Glomerular visceral epithelial cell (primary cell): Measurements from ENCODE around the gene MED13.
"Not testable (repeated sequence)": the region's sequence is repeated elsewhere in the genome, so short reads cannot be mapped to it uniquely, and the experiment has no call there.

Source experiments
- DNase-seq: peaks from one replicate; pipeline ENCODE4 v3.0.0-alpha.2; 2016; ENCODE audit errors: extremely low spot score

MED13 gene

DNA sequence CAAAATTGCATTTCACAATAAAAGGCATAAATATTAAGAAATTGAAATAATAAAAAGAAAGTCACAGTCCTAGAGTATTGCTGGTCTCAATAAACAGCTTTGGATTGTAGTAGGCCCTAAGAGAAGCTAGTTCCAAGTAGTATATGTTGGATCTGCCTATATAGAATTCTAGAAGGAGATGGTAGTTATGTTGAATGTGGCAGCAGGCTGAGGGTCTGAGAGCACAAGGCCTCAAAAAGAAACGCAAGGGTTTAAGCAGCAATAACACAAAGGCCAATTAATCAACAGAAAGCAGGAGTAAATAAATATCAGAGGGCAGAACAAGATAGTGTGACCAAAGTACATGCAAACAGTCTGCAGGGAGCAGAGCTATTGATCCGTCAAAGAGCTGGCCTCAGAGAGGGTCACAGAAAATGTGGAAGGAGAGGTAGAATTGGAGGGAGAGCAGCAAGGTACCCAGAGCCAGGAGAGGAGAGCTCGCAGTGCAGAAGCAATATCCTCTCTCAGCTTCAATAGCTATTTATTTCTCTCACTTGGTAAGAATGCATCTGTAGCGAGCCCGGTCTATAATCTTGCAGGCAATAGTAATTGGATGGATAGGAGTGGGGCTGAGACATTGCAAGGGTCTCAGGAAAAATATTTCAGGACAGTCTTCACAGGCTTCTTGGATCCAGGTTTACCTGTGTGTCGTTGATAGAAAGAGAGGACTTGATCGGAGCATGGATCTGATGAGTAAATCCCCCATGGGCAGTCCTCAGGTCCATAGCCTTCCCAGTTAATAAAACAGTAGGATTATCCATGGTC lies 25.1 kb upstream of the MED13 start:
- DNase-seq = no peak

DNA sequence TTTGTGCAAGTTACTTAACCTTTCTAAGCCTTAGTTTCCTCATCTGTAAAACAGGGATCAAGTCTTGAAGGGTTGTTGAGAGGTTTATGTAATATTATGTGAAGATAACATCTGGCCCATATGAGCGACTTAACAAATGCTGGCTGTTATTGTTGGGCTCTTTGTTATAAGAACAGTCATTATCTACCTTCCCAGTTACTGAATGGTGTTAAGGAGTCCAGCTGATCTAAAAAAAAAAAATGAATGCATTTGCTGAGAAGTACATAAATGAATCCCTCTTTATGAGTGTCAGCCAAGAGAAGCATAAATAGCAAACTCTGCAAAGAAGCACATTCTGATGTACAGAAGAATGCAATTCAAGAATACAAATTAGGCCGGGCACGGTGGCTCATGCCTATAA lies 24.3 kb upstream of the MED13 start:
- no peak for DNase-seq

DNA sequence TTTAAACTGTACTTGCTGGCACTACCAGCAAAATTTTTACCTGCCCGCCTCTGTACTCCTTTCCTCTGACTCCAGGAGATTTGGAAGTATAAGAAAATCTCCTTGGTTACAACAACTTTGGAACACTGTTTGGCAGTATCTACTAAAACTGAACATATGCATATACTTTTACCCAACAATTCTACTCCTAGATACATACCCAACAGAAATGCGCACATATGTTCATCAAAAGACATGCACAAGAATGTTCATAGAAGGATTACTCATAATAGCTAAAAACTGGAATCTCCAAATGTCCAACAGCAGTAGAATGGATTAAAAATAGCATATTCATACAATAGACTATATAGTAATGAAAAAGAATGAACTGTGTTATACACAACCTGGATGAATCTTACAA lies 21.7 kb upstream of the MED13 start:
- DNase-seq = no peak

DNA sequence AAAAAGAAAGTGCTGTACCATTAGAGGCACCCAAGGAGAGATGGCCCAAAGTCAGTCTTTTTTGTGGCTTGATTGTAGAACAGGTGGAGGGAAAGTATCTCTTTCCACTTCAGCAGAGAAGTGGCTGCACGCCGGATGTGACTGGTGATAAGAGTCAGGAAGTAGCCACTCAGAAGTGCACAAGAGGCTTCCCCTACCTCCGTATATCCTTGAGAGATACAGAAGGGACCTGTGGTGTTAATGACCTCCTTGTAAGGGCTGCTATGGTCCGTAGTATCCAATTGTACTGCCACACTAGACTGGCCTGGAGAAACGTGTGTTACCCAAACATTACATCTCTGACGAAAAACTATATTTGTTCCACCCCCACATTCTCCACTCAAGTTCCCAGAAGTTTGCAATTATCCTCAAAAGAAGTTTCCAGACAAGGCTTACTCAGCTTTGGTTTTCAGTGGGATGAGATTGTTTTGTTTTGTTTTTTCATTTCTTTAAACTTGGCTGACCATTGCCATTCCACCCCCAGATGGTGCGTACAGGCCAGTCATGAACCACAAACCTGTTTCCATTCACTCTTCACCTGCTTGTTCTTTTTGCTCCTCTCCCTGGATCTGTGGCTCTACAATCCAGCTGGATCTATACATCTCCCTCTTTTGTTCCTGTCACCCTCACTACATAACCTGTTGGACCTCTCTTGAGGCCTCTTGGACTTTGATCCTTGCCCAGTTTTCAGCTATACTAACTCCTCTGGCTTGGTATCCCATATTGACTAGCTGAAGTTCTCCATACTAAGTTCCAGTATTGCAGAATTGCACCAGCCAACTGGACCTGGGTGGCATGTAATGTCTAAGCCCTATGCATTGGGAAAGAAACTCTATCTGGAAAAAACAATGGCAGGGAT lies 20.7 kb upstream of the MED13 start:
- no peak for DNase-seq

DNA sequence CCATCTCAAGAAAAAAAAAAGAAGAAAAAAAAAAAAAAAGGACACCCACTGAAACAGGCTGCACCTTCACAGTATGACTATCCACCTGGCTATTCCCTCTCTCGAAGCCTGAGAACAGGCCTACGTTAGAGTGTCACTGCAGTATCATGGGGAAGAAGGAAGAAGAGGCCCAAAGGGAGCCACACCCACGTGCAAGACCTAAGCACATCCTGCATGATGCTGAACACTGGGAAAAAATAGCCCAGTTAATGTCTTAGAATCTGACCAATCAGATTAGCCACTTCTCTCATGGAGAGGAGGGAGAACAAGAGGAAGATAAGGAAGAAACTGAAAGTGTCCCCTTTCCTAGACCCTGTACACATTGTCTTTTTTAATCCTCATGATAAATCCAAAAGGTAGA lies 19.5 kb upstream of the MED13 start:
- DNase-seq = no peak

DNA sequence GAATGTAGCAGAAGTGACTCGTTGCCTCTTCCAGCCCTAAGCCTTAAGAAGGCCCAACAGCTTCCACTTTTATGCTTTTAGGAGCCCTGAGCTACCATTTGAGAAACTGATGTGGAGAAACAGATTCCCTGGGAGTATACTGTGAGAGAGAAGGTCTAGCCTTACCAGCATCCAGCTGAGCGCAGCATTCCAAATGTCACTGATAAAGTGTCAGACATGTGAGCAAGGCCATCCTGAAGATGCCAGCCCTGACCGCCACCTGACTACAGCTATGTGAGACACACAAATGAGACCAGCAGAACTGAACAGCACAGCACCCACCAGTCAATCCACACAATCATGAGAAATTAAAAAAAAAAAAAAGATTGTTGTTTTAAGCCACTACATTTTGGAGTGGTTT lies 18.6 kb upstream of the MED13 start:
- no peak for DNase-seq

DNA sequence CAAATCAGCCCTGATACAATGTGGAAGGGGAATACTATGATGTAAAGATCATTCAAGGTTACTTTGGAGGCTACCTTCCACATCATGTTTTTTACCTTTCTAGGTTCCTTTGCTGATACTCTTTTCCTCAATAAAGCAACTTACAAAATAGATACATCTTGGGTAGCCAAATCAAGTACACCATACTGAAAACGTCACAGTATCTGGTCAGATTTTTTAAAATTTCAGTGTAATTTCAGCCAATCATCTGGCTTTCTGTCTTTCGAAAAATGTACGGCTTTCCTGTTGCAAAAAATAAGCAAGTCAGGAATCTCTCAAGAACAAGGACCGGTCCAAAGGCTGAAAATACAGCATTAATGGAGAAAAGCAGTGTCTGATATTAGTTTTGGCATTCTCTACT lies 15.6 kb upstream of the MED13 start:
- DNase-seq = no peak

DNA sequence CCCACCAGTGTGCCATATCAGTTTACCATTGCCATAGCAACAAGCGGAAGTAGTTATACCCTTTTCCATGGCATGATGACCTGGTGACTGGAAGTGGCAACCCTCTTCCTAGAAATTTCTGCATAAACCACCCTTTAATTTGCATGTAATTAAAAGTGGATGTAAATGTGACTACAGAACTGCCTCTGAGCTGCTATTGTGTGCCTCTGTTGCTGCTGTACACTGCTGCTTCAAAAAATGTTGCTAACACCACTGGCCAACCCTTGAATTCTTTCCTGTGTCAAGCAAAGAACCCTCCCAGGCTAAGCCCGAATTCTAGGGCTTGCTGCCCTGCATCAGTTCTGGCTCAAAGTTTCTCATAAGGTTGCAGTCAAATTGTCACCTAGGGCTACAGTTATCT lies 12.9 kb upstream of the MED13 start:
- no peak for DNase-seq

DNA sequence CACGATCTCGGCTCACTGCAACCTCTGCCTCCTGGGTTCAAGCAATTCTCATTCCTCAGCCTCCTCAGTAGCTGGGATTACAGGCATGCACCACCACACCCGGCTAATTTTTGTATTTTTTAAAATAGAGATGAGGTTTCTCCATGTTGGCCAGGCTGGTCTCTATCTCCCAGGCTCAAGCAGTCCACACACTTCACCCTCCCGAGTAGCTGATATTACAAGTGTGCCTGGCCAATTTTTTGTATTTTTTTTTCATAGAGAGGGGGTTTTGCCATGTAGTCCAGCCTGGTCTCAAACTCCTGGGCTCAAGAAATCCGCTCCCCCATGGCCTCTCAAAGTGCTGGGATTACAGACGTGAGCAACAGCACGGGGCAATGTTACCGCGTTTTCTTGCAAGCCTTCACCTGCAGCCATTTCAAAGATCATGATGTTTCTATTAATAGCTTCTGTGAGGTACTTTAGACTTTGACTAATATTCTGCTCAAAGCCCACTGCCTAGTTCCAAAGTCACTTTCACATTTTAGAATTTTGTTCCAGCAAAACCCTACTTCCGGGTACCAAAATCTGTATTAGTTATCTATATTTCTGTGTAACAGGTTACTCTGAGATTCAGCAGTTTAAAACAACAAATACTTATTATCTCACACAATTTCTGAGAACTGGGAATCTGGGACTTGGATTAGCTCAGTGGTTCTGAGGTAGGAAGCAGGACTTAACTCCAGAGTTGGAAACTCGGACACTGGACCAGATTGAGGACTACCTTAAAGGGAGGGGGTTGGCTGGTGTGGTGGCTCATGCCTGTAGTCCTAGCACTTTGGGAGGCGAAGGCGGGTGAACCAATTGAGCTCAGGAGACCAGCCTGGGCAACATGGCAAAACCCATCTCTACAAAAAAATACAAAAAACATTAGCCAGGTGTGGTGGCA lies 12.0 kb upstream of the MED13 start:
- DNase-seq = no peak

DNA sequence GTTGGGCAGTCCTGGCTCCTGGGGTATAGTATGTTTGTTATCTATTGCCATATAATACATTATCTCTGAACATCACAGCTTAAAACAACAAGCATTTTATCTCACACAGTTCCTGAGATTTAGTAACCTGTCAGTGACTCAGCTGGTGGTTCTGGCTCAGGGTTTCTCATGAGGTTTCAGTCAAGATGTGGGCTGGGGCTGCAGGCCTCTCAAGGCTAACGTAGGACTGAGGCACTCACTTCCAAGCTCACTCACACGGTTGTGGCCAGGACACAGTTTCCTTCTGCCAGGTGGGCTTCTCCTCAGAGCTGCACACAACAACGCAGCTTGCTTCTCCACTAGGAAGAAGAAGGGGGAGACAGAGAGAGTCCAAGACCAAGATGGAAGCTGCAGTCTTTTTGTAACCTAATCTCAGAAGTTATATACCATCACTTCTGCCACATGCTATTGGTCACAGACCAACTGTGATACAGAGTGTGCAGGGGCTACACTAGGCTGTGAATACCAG lies 10.3 kb upstream of the MED13 start:
- peak; percentile 13 for DNase-seq

DNA sequence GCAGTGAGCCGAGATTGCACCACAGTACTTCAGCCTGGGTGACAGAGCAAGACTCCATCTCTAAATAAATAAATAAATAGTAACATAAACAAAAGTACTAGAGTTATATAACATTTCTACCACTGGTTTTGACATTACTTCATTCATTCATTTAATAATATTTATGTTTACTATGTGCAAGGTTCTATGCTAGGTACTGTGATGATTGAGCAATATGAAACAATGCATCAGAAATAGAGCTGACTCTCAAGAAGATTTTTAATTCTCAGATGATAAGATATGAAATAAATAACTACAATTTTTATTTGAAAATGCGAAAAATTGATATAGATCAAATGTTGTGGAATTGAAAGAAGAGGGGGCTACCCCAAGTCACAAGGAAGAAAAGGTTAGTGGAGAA lies 8.9 kb upstream of the MED13 start:
- no peak for DNase-seq

DNA sequence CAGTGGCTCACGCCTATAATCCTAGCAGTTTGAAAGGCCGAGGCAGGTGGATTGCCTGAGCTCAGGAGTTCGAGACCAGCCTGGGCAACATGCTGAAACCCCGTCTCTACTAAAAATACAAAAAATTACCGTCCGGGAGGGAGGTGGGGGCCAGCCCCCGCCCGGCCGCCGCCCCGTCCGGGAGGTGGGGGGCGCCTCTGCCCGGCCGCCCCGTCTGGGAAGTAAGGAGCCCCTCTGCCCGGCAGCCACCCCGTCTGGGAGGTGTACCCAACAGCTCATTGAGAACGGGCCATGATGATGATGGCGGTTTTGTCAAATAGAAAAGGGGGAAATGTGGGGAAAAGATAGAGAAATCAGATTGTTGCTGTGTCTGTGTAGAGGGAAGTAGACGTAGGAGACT lies 7.8 kb upstream of the MED13 start:
- not testable (repeated sequence) for DNase-seq

DNA sequence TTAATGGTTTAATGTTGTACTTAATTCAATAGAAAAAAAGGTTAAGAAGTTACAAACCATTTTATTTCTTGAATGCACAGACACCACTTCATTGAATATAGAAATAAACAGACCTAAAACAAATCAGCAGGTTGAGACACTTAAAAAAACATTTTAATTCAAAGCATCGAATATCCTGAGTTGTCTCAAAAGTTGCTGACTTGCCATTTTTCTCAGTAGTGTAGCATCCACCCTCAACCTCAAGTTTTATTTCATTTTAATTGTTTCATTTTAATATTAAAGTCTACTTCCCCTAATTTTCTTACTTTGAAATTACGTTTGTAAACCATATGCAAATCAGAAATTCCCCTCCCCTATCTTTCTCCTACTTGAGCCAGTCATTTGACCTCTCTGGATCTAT lies 5.8 kb upstream of the MED13 start:
- no peak for DNase-seq

DNA sequence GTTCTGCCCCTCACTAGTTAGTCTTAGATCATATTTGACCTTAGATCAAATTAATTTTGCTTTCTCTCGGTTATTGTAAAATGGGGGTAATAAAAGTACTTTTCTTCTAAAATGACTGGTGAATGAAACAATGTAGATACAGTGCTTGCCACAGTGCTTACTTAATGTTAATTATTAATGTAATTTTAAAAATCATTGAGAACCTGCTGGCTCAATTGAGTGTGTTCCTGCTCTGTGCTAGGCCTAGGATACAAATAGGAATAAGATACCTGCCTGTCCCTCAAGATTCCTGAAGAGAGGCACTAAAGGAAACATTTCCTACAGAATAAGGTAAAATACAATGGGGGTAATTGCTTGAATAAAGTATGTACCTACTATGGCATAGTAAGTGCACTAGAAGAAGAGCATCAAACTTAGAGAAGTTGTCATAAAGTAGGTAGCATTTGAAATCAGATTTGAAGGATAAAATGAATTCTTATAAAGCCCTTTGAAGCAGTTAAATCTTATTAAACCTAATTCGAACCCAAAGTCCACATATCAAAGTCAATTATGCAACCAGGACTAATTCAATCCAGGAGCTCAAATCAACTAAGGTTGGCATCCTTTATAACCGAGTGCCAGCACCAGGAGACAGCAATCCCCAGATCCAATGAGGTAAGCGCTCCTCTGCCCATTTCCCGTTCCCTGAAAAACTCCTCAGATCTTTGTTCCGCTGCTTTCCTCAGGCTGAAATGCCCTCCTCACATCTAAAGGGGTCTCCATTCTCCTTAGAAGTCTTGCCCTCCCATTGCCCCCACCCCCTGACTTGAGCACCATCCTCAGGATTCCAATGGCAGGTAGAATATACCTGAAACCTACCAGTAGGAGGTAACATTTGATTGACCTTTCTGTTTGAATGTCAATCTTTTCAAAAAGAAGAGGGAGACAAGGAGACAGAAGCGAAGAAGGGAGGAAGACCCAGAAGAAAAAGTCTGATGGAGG lies 2.4 kb upstream of the MED13 start:
- DNase-seq = no peak

DNA sequence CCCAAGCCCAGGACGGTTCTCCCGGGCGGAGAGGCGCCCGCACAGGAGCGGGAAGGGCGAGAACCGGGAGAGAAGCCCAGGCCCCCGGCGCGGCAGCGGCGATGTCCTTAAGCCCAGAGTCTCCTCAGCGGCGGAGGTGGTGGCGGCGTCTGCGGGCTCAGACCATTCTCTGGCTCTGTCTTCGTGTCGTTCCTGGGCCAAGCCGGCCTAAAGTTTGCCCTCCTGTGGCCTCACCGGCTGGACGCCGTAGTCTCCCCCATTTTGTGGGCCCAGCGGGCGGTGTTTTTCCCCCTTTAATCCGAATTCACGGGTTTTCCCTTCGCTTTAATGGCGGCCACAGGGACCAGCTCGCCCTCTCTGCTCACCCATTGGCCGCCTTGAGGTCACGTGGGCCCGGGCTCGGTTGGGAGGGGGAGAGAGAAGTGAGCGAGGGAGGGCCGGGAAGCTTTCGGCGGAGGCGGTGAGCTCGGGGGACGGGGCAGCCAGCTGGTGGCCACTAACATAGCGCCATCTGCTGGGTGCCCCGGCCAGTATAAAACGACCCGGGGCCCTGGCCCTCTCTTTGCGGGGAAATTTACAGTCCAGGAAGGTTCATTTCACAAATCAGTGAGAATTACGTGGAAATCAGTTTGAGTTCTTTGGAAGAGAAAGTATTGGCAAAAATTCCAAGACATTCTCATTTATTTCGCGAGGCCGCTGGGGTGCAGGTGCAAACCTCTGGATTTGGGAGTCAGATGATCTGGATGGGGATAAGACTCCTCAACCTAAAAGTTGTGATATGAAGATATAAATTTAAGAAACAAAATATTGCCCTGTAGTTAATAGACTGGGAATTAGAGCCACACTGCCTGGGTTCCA lies 762 bp upstream of the MED13 start:
- peak; percentile 98 for DNase-seq

DNA sequence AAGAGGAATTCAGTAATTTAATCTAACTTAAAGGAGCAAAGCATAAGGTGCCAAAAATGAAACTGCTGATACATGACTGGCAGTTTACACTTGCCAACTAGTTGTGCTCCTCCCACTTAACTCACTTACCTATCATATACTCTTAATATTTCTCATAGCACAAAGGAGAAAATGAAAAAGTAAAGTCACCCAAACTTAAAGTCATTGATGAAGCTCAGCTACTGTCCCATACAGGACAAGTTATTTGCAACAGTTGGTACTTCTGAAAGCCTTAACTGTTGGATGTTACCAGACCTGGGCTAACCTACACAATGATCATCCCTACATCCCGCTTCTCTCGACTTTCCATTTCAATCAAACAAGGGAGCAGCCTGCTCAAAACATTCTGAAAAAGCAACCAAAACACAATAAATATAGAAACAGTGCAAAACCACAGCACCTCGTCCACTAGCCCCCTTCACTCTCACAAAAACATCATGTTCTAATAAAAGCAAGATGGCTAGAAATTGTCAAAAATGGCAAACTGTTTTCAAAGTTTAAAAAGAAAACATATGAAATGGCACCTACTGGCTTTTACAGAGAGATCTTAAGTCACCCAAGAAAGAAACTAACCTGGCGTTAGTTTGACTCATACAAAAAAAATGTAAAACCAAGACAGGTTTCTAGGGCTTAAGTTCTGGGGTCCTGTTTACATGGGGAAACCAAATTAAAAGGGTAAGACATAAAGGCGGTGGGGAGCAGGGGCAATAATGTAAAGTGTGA lies 868 bp downstream of the MED13 start:
- peak; percentile 9 for DNase-seq

DNA sequence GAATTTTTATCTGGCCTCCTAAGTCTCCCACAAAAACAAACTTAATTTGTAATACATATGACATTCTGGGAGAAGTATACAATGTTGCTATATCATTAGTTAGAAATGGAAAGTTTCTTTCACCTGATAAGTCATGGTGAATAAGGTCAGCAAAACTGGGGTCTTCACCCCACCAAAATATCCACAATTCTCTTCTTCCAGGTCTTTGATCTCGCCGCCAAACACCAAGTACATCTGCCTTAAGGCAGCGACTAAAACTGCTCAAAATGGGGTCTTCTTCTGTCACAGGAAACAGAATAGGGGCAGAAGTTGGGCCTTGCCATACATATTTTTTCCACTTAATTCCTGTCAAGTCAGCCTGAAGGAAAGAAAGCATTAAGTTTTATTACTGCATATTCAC lies 2.1 kb downstream of the MED13 start:
- DNase-seq = no peak

DNA sequence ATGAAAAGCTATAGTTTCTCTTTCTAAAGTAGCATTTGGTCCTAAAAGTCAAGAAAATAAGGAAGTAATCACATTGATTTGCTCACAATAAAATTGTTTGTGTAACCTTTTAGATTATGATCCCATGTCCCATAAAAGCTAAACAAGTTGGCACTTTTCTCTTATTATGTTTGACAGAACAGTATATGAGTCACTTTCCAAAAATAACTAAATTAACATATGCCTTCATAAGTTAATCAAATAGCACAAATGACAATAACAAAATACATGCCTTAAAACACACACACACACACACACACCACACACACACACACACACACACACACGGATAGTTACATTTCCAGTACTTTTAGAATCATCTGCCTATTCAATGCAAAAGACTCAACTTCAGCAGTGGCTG lies 2.8 kb downstream of the MED13 start:
- no peak for DNase-seq

DNA sequence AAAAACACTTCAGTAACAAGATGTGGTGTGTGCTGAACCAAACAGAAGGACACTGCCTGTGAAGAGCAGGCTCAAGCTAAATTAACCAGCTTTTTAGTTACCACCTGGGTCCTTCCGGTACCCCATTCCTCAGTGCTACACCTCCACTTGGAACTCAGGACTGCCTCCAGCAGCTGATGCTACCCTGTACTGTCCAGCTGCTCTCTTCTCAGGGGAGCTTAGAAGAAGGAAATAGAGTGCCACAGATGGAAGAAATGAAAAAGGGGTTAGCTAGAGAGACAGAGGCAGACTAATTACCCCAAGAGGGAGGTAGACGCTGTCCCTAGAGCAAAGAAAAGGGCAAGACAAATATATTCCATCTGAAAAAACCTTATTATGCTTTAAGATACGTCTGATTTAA lies 5.7 kb downstream of the MED13 start:
- DNase-seq = no peak
